ENCODE measurements around the gene VANGL2. TPM values are rescaled to one million over a fixed set of nuclear protein-coding genes. Genes with fewer than 3 reads are reported as not detected.

Gene VANGL2
- total RNA-seq, 4 donors from 2014 or later = 0.26 to 1.2 (median 0.78) TPM; not detected in 1

DNA sequence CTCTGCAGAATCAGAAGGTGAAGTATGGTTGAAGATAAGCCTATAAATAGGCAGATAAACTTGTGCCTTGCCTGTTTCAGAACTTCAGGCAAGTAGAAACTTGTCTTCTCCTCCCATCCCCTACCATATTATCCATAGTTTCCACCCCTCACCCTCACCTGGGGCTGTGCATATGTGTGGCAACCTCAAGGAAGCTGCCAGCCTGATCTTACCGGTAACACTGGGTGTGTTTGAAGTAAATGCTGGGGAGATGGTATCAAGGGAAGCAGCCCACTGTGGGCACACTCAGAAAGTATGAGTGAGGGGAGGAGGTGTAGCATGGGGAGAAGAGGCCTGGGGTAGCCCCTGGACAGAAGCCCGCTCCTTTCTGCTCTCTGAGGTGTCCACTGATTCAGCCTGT is 14.5 kb downstream of the VANGL2 start:
- intact Hi-C loops (cut with DNase I; ENCODE audit: low total_unique reads) = no loop called here
- no peaks in the 10 kb centered on the region for H3K9me3 ChIP-seq

DNA sequence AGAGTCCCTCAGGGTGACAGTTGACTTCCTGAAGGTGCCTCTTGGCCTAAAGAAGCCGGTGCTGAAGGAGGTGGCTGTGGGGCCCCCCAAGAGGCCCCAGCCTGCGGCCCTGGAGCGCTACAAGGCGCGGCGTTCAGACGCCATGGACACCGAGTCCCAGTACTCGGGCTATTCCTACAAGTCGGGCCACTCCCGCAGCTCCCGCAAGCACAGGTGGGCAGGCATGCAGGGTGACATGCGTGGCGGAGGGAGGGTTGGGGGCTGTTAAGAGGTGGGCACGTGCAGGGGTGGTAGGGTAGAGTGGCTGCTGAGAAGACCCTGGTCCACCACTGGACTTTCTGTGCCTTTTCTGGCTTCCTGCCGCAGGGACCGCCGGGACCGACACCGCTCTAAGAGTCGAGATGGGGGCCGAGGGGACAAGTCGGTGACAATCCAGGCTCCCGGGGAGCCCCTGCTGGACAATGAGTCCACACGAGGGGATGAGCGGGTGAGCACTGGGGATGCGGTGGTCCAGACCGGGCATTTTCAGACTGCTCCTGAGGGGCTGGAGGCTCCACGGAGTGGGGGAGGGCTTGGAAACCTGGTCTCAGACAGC is 15.4 kb downstream of the VANGL2 start:
- Histone ChIP-seq H3K27ac (no peak overlapping the region), H3K27me3 (no peaks in the 10 kb centered on the region), H3K36me3 (no peaks in the 10 kb centered on the region), H3K9me3 (no peaks in the 10 kb centered on the region), H3K4me3 (no peak overlapping the region), H3K4me1 (peaks cover 0 to under 1% of the 10 kb centered on the region in 2 donors)
- TF ChIP-seq, protein P1, sequence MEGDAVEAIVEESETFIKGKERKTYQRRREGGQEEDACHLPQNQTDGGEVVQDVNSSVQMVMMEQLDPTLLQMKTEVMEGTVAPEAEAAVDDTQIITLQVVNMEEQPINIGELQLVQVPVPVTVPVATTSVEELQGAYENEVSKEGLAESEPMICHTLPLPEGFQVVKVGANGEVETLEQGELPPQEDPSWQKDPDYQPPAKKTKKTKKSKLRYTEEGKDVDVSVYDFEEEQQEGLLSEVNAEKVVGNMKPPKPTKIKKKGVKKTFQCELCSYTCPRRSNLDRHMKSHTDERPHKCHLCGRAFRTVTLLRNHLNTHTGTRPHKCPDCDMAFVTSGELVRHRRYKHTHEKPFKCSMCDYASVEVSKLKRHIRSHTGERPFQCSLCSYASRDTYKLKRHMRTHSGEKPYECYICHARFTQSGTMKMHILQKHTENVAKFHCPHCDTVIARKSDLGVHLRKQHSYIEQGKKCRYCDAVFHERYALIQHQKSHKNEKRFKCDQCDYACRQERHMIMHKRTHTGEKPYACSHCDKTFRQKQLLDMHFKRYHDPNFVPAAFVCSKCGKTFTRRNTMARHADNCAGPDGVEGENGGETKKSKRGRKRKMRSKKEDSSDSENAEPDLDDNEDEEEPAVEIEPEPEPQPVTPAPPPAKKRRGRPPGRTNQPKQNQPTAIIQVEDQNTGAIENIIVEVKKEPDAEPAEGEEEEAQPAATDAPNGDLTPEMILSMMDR (IDR thresholded peaks at IDR 0.05 in 4 of 5, conservative IDR thresholded peaks at IDR 0.05 in 1 of 5) = no peak
- no peak for TF ChIP-seq POLR2A (IDR thresholded peaks at IDR 0.05)
- intact Hi-C loops (cut with DNase I; ENCODE audit: low total_unique reads) = no loop called here
- DNase-seq (no peak), ATAC-seq (no peak)
- in situ Hi-C loops (cut with MboI; ENCODE audit: low sequenced_read_pairs in 4 of 4) = no loop called here

More for the DNA sequence above, 14.5 kb downstream of the VANGL2 start:
- Histone ChIP-seq H3K4me1 (peaks cover 0 to 3% of the 10 kb centered on the region in 2 donors), H3K27ac (no peak overlapping the region), H3K36me3 (no peaks in the 10 kb centered on the region), H3K4me3 (no peak overlapping the region), H3K27me3 (no peaks in the 10 kb centered on the region)
- no peak for DNase-seq
- TF ChIP-seq, protein P1 (IDR thresholded peaks at IDR 0.05 in 4 of 5, conservative IDR thresholded peaks at IDR 0.05 in 1 of 5) = no peak
- no peak for TF ChIP-seq POLR2A (IDR thresholded peaks at IDR 0.05)
- in situ Hi-C loops (cut with MboI; ENCODE audit: low sequenced_read_pairs in 4 of 4) = no loop called here
- no peak for ATAC-seq

DNA sequence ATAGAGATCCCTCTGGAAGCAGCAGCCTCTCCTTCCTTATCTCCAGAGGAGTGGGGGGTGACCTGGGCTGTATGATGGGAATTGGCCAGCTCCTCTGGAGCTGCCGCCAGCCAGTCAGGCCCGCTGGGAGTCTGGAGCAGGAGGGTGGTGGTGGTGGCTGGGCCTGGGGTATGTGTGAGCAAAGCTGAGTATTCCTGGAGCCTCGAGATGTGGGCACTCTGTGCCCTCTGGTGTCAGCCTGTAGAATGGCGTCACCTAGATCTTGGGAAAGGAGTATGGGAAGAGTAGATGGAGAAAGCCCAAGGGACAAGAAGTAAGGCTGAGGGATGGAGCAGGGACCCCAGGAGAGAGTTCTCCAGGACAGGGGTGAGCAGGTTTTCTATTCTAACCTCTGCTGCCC is 16.0 kb downstream of the VANGL2 start:
- Histone ChIP-seq H3K27ac (no peak overlapping the region), H3K27me3 (no peaks in the 10 kb centered on the region), H3K36me3 (no peaks in the 10 kb centered on the region), H3K9me3 (no peaks in the 10 kb centered on the region), H3K4me1 (no peaks in the 10 kb centered on the region), H3K4me3 (no peak overlapping the region)
- in situ Hi-C loops (cut with MboI; ENCODE audit: low sequenced_read_pairs in 4 of 4) = no loop called here
- TF ChIP-seq, protein P1 (IDR thresholded peaks at IDR 0.05 in 4 of 5, conservative IDR thresholded peaks at IDR 0.05 in 1 of 5) = no peak
- TF ChIP-seq POLR2A (IDR thresholded peaks at IDR 0.05) = no peak
- no peak for DNase-seq
- no peak for ATAC-seq
- intact Hi-C loops (cut with DNase I; ENCODE audit: low total_unique reads) = no loop called here

DNA sequence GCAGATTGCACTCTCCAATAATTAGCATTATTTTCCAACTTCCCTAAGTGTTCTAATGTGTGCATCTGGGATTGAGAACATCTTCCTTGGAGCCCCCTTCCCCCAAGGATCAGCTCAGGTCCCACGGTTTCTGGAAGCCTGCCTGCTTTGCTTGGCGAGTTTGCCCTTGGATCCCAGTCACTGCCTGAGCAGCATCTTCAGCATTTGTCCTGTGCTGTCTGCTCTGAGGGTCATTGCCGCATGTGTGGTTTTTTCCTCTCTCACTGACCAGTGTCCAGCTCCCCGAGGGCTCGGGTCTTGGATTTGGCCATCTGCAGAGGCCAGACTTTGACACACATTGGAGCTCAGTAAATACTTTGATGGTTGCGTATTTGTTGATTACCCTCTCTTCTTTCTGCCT is 18.1 kb downstream of the VANGL2 start:
- no peaks in the 10 kb centered on the region for H3K36me3 ChIP-seq
- in situ Hi-C loops (cut with MboI; ENCODE audit: low sequenced_read_pairs in 4 of 4) = no loop called here
- H3K4me1 ChIP-seq = no peaks in the 10 kb centered on the region
- no peak for ATAC-seq
- intact Hi-C loops (cut with DNase I; ENCODE audit: low total_unique reads) = no loop called here
- H3K9me3 ChIP-seq = no peaks in the 10 kb centered on the region
- TF ChIP-seq, protein P1 (IDR thresholded peaks at IDR 0.05 in 4 of 5, conservative IDR thresholded peaks at IDR 0.05 in 1 of 5) = no peak
- TF ChIP-seq POLR2A (IDR thresholded peaks at IDR 0.05) = no peak
- no peak overlapping the region for H3K4me3 ChIP-seq
- H3K27ac ChIP-seq = no peak overlapping the region
- DNase-seq = no peak
- H3K27me3 ChIP-seq = no peaks in the 10 kb centered on the region

Data from gastrocnemius medialis (tissue), 4 donors.